Gastroesophageal sphincter (tissue), 4 donors: ENCODE results near the gene NDUFB5. TPM values are rescaled to one million over a fixed set of nuclear protein-coding genes. Genes with fewer than 3 reads are reported as not detected.

Experiments
- ATAC-seq: fragments of 150-250 bp; one replicate; pipeline ENCODE4 v1.9.1; 2016; ENCODE audit warnings: mild to moderate bottlenecking, moderate library complexity
- H3K27ac ChIP-seq, 4 donors: fragments of 200-600 bp; sonication (generic) in 3 of 4; 1 replicate in 3 of 4; 2 replicates in 1 of 4; pipeline ENCODE4 v1.5.1; 2016 to 2019
- H3K27me3 ChIP-seq: fragments of 200-600 bp; sonication (generic); one replicate; pipeline ENCODE4 v1.5.1; 2019
- H3K36me3 ChIP-seq, 2 donors: fragments of 200-600 bp; sonication (generic); one replicate each; pipeline ENCODE4 v1.5.1; 2019; ENCODE audit warnings: control low read depth in 1 of 2
- H3K4me1 ChIP-seq, 3 donors: fragments of 200-600 bp; sonication (generic); 1 replicate in 2 of 3; 2 replicates in 1 of 3; pipeline ENCODE4 v1.5.1; 2016 to 2019; ENCODE audit warnings: control low read depth in 2 of 3
- H3K4me3 ChIP-seq, 2 donors: fragments of 200-600 bp; sonication (generic); one replicate each; pipeline ENCODE4 v1.5.1; 2019; ENCODE audit warnings: mild to moderate bottlenecking in 1 of 2, moderate library complexity in 1 of 2
- H3K9me3 ChIP-seq, 3 donors: fragments of 200-600 bp; sonication (generic); one replicate each; pipeline ENCODE4 v1.5.1; 2017 to 2019; ENCODE audit warnings: control low read depth in 2 of 3
- EP300 ChIP-seq: sonication (generic); formaldehyde crosslinking; IDR thresholded peaks from one replicate; pipeline ENCODE4 v1.6.1; 2017; ENCODE audit warnings: antibody characterized with exemption, mild to moderate bottlenecking
- POLR2A ChIP-seq, 2 donors: fragments of 450-650 bp; IDR thresholded peaks; one replicate each; pipeline ENCODE4 v1.6.1; 2017; ENCODE audit warnings: antibody characterized with exemption in 2 of 2, mild to moderate bottlenecking in 2 of 2, moderate library complexity in 1 of 2
- POLR2AphosphoS5 ChIP-seq: sonication (generic); formaldehyde crosslinking; IDR thresholded peaks from one replicate; pipeline ENCODE4 v1.6.1; 2017; ENCODE audit warnings: antibody characterized with exemption
- WGBS, 2 donors: methylation state at CpG; one replicate each; pipeline ENCODE4 v1.1.5; 2018; ENCODE audit warnings: low coverage in 1 of 2; 5-methylcytosine and 5-hydroxymethylcytosine counted together
- total RNA-seq, 4 donors: library from RNA; depleted of rRNA; stranded (reverse); fragments of >200 nt; gene quantifications; one replicate each; pipeline ENCODE4 v1.1.0, GENCODE V29; 2016
- TF ChIP-seq, protein P1 (sequence below), 4 experiments: fragments of 200-600 bp in 2 of 4; fragments of 450-650 bp in 2 of 4; sonication (generic) in 1 of 4; IDR thresholded peaks; one replicate each; pipeline ENCODE4 v1.5.1; 2017 to 2019; ENCODE audit warnings: antibody characterized with exemption in 4 of 4, mild to moderate bottlenecking in 2 of 4, moderate library complexity in 2 of 4

NDUFB5 gene
- total RNA-seq, 4 donors from 2014 or later: 73.6 to 137 (median 100) TPM

DNA sequence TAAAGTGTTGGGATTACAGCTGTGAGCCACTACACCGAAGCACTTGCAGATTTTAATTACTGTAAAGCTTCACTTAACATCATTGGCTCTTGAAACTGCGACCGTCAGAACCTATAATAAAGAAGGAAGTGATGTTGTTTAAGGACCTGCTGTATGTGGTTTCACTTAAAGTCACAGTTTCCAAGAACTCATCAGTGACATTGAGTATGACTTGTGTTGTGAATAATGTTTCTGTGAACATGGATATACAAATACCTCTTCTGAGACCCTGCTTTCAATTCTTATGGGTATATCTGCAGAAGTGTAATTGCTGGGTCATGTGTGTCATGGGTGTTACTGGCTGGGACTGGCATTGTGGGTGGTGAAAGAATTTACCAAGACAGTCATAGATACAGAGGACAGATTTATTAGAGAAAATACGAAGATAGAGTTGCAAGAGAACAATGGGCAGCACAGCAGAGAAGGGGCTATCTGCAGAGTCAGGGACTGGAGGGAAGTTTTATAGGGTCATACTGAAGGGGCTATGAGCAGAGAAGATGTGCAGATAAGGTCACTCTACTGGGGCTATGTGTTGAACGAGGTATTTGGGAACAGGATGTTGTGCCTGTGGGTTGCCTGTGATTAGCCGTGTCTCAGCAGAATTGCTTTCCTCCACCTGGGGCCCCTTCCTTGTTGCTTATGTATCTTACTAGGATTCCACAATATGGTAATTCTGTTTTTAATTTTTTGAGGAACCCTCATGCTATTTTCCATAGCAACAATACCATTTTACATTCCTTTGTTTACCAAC lies 4.5 kb downstream of the NDUFB5 start:
- Histone ChIP-seq H3K4me1 (peaks cover 0 to 61% (median 8%) of the 10 kb centered on the region in 3 donors), H3K36me3 (peaks cover 0 to 32% of the 10 kb centered on the region in 2 donors), H3K27ac (no peak overlapping the region), H3K9me3 (no peaks in the 10 kb centered on the region), H3K4me3 (no peak overlapping the region), H3K27me3 (no peaks in the 10 kb centered on the region)
- no peak for ATAC-seq
- TF ChIP-seq, protein P1, sequence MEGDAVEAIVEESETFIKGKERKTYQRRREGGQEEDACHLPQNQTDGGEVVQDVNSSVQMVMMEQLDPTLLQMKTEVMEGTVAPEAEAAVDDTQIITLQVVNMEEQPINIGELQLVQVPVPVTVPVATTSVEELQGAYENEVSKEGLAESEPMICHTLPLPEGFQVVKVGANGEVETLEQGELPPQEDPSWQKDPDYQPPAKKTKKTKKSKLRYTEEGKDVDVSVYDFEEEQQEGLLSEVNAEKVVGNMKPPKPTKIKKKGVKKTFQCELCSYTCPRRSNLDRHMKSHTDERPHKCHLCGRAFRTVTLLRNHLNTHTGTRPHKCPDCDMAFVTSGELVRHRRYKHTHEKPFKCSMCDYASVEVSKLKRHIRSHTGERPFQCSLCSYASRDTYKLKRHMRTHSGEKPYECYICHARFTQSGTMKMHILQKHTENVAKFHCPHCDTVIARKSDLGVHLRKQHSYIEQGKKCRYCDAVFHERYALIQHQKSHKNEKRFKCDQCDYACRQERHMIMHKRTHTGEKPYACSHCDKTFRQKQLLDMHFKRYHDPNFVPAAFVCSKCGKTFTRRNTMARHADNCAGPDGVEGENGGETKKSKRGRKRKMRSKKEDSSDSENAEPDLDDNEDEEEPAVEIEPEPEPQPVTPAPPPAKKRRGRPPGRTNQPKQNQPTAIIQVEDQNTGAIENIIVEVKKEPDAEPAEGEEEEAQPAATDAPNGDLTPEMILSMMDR (IDR thresholded peaks at IDR 0.05): no peak
- TF ChIP-seq POLR2AphosphoS5 (no peak), EP300 (no peak), POLR2A (IDR thresholded peaks at IDR 0.05) (no peak)
- 69% methylated on average over 5 to 6 of the region's 6 CpGs for WGBS, 2 donors

DNA sequence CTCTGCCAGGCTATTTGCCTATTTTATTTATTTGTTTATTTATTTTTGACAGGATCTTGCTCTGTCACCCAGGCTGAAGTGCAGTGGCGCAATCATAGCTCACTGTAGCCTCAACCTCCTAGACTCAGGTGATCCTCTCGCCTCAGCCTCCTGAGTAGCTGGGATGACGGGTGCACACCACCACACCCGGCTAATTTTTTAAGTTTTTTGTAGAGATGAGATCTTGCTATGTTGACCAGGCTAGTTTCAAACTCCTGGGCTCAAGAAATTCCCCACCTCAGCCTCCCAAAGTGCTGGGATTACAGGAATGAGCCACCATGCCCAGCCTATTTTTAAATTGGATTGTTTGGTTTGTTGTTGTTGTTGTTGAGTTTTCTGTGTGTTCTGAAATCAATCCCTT lies 5.5 kb downstream of the NDUFB5 start:
- peaks cover 0 to 32% of the 10 kb centered on the region in 2 donors for H3K36me3 ChIP-seq
- no peaks in the 10 kb centered on the region for H3K9me3 ChIP-seq
- TF ChIP-seq POLR2A (IDR thresholded peaks at IDR 0.05): no peak
- TF ChIP-seq, protein P1 (IDR thresholded peaks at IDR 0.05): no peak
- H3K4me1 ChIP-seq: peaks cover 0 to 60% (median 8%) of the 10 kb centered on the region in 3 donors
- H3K27me3 ChIP-seq: no peaks in the 10 kb centered on the region
- WGBS, 2 donors: 93 to 94% methylated on average over 4 of the region's 4 CpGs
- H3K27ac ChIP-seq: no peak overlapping the region
- no peak overlapping the region for H3K4me3 ChIP-seq
- ATAC-seq: no peak

DNA sequence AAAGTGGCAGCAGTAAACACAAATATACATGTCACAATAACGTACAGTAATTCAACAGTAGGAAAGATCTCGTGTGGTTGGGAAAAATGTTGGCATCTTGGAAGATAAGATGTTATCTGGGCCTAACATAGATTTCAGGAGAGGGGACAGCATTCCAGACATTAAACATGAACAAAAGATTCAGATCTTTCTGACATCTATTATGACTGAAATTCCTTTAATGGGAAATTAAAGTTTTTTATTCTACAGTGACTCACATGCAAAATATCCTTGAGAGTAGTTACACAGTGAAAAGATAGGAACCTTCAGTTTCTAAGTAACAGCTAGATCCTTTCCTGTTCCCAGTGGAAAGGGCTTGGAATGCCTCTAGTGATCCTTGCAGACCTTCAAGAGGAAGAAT lies 9.2 kb downstream of the NDUFB5 start:
- peaks cover 0 to 25% (median 0%) of the 10 kb centered on the region in 3 donors for H3K4me1 ChIP-seq
- H3K4me3 ChIP-seq: no peak overlapping the region
- H3K27me3 ChIP-seq: no peaks in the 10 kb centered on the region
- no peaks in the 10 kb centered on the region for H3K9me3 ChIP-seq
- TF ChIP-seq, protein P1 (IDR thresholded peaks at IDR 0.05): no peak
- no peak for TF ChIP-seq POLR2A (IDR thresholded peaks at IDR 0.05)
- TF ChIP-seq POLR2AphosphoS5: no peak
- TF ChIP-seq EP300: no peak
- peaks cover 0 to 45% of the 10 kb centered on the region in 2 donors for H3K36me3 ChIP-seq
- WGBS, 2 donors: 29 to 32% methylated on average over 2 of the region's 2 CpGs
- no peak for ATAC-seq
- H3K27ac ChIP-seq: no peak overlapping the region

DNA sequence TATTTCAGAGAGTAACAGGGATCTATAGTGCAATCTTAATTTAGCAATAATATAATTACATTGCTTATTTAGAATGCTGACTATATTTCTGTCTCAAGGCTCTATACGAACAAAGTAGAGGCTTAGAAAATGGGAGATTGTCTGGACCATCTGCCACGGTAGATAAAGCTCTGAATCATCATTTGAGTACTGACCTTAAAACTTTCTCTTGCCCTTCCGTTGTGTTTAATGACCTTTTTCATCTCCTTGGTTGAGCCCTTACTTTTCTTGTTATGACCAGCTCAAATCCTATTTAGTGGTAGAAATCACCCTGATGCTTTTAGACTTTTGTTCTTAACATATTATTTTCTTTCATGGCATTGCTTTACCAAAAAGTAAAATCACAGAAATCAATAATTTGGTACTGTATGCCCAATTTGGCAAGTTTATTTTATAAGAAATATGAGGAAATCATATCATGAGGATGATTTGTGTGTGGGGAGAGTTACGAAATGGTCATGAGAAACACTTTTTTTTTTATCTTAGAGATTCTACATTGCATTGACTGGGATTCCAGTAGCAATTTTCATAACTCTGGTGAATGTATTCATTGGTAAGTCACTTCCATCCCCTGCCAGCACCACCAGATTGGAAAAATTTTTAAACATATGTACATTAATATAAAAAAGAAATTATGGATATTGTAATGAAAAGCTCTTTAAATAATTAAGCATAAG lies 11.0 kb downstream of the NDUFB5 start:
- 65 to 76% methylated on average over 4 of the region's 4 CpGs for WGBS, 2 donors
- no peaks in the 10 kb centered on the region for H3K27me3 ChIP-seq
- no peak overlapping the region for H3K27ac ChIP-seq
- peaks cover 0 to 8% (median 0%) of the 10 kb centered on the region in 3 donors for H3K4me1 ChIP-seq
- no peaks in the 10 kb centered on the region for H3K9me3 ChIP-seq
- no peak for ATAC-seq
- TF ChIP-seq POLR2AphosphoS5 (no peak), EP300 (no peak), POLR2A (IDR thresholded peaks at IDR 0.05) (no peak)
- TF ChIP-seq, protein P1 (IDR thresholded peaks at IDR 0.05): no peak
- H3K4me3 ChIP-seq: no peak overlapping the region
- peaks cover 0 to 48% of the 10 kb centered on the region in 2 donors for H3K36me3 ChIP-seq
